Measurements from ENCODE around the gene RPSA. TPM values are rescaled to one million over a fixed set of nuclear protein-coding genes. Genes with fewer than 3 reads are reported as not detected.

RPSA gene
- total RNA-seq, 2 donors from 2014 or later, result 2,574 to 3,520 TPM

Other genes with a start within 250 kb of the RPSA start
- gene XIRP1, start 214.1 kb upstream of the RPSA start, total RNA-seq, result 1 to 10 TPM in 1 of 2 donors, under 1 TPM in 1; 0.14 to 4.1 TPM
- under 1 TPM; 0.23 to 0.25 TPM for gene CX3CR1, start 126.7 kb upstream of the RPSA start, total RNA-seq
- gene CCR8, start 77.0 kb upstream of the RPSA start, total RNA-seq, result under 1 TPM; 0.36 to 0.53 TPM
- gene SLC25A38, start 23.4 kb upstream of the RPSA start, total RNA-seq, result 10 to 100 TPM; 21.2 to 25.3 TPM
- not detected for gene MOBP, start 61.0 kb downstream of the RPSA start, total RNA-seq

Measured in activated naive CD4-positive, alpha-beta T cell treated with anti-CD3 and anti-CD28 coated beads, Interleukin-2, amount 50 U/mL, for 72 hours (primary cell).